NT2/D1 (cell line): ENCODE results near the gene ARAP3.
A peak's percentile ranks its signal among the peaks of the same experiment; 100 is the strongest.

Source experiments
- DNase-seq: peaks from one replicate; pipeline ENCODE4 v3.0.0-alpha.2; 2011; ENCODE audit warnings: low read depth, low spot score
- H3K27me3 ChIP-seq: 2 replicates; pipeline ENCODE4 v1.6.0; 2011; ENCODE audit warnings: mild to moderate bottlenecking; ENCODE audit not compliant: insufficient read length, insufficient read depth
- H3K36me3 ChIP-seq: 2 replicates; pipeline ENCODE4 v1.6.1; 2011; ENCODE audit warnings: mild to moderate bottlenecking, low read length, mixed read lengths; ENCODE audit not compliant: insufficient read depth, insufficient read length
- H3K4me1 ChIP-seq: 2 replicates; pipeline ENCODE4 v1.5.1; 2011; ENCODE audit not compliant: insufficient read depth, insufficient read length
- H3K4me3 ChIP-seq: 2 replicates; pipeline ENCODE4 v1.5.1; 2011; ENCODE audit warnings: low read depth; ENCODE audit not compliant: insufficient read length
- H3K9ac ChIP-seq: 2 replicates; pipeline ENCODE4 v1.6.0; 2011; ENCODE audit warnings: low read depth; ENCODE audit not compliant: insufficient read length
- H3K9me3 ChIP-seq: 2 replicates; pipeline ENCODE4 v1.5.1; 2011; ENCODE audit warnings: mild to moderate bottlenecking, low read length; ENCODE audit not compliant: insufficient read depth
- SUZ12 ChIP-seq: IDR thresholded peaks from 2 replicates; pipeline ENCODE4 v1.6.1; 2011; ENCODE audit not compliant: insufficient read length, insufficient read depth; ENCODE audit errors: extremely low read depth
- YY1 ChIP-seq: IDR thresholded peaks from 2 replicates; pipeline ENCODE4 v1.6.1; 2011; ENCODE audit not compliant: insufficient read length, insufficient read depth
- ZNF274 ChIP-seq: IDR thresholded peaks from 2 replicates; pipeline ENCODE4 v1.6.1; 2011; ENCODE audit warnings: mild to moderate bottlenecking, low read depth, low read length

The ARAP3 gene

GRCh38 chr5:141675672-141676071 is 6.4 kb downstream of the ARAP3 start:
- TF ChIP-seq ZNF274, result no peak
- TF ChIP-seq YY1, result no peak
- no peak for TF ChIP-seq SUZ12

GRCh38 chr5:141674747-141675146 is 7.3 kb downstream of the ARAP3 start:
- Histone ChIP-seq H3K36me3 (peaks cover 43% of the 10 kb centered on the region), H3K9ac (no peak overlapping the region), H3K4me3 (no peak overlapping the region), H3K9me3 (no peaks in the 10 kb centered on the region), H3K27me3 (no peaks in the 10 kb centered on the region), H3K4me1 (peaks cover 5% of the 10 kb centered on the region)
- DNase-seq, result peak; percentile 93
- TF ChIP-seq SUZ12 (no peak), ZNF274 (no peak), YY1 (no peak)

More at GRCh38 chr5:141675672-141676071, 6.4 kb downstream of the ARAP3 start:
- Histone ChIP-seq H3K27me3 (no peaks in the 10 kb centered on the region), H3K9me3 (no peaks in the 10 kb centered on the region), H3K9ac (no peak overlapping the region), H3K4me1 (peaks cover 11% of the 10 kb centered on the region), H3K4me3 (no peak overlapping the region), H3K36me3 (peaks cover 37% of the 10 kb centered on the region)
- no peak for DNase-seq

- Histone ChIP-seq H3K4me3 (no peak overlapping the region), H3K9me3 (no peaks in the 10 kb centered on the region), H3K36me3 (peaks cover 44% of the 10 kb centered on the region), H3K9ac (no peak overlapping the region), H3K4me1 (peaks cover 5% of the 10 kb centered on the region), H3K27me3 (no peaks in the 10 kb centered on the region)
- no peak for TF ChIP-seq YY1
- no peak for DNase-seq
These were observed 8.9 kb downstream of the ARAP3 start for GRCh38 chr5:141672841-141673813.

- Histone ChIP-seq H3K36me3 (peaks cover 43% of the 10 kb centered on the region), H3K9ac (no peak overlapping the region), H3K4me3 (no peak overlapping the region), H3K27me3 (no peaks in the 10 kb centered on the region), H3K9me3 (no peaks in the 10 kb centered on the region), H3K4me1 (peaks cover 5% of the 10 kb centered on the region)
- no peak for DNase-seq
- TF ChIP-seq YY1, result no peak
These were observed 9.8 kb downstream of the ARAP3 start for GRCh38 chr5:141672071-141672840.

- Histone ChIP-seq H3K27me3 (no peaks in the 10 kb centered on the region), H3K4me3 (no peak overlapping the region), H3K9me3 (no peaks in the 10 kb centered on the region), H3K4me1 (peaks cover 5% of the 10 kb centered on the region), H3K36me3 (peaks cover 46% of the 10 kb centered on the region), H3K9ac (no peak overlapping the region)
- DNase-seq, result no peak
- TF ChIP-seq SUZ12 (no peak), ZNF274 (no peak), YY1 (no peak)
These were observed 12.5 kb downstream of the ARAP3 start for GRCh38 chr5:141669520-141669919.

GRCh38 chr5:141668601-141669265 is 13.3 kb downstream of the ARAP3 start:
- Histone ChIP-seq H3K9me3 (no peaks in the 10 kb centered on the region), H3K9ac (peak overlapping the region; percentile 21), H3K36me3 (peaks cover 51% of the 10 kb centered on the region), H3K4me3 (no peak overlapping the region), H3K4me1 (peaks cover 5% of the 10 kb centered on the region), H3K27me3 (no peaks in the 10 kb centered on the region)
- no peak for DNase-seq
- TF ChIP-seq SUZ12 (no peak), ZNF274 (no peak), YY1 (no peak)
